HL-60 (cell line): Measurements from ENCODE around the gene SLC9A1.

Experiments used
- GABPA ChIP-seq: IDR thresholded peaks from 2 replicates; pipeline ENCODE4 v1.6.1; 2012; ENCODE audit warnings: low read depth
- POLR2AphosphoS5 ChIP-seq: IDR thresholded peaks from 2 replicates; pipeline ENCODE4 v1.6.1; 2012; ENCODE audit warnings: low read depth
- REST ChIP-seq: IDR thresholded peaks from 2 replicates; pipeline ENCODE4 v1.6.1; 2012; ENCODE audit warnings: low read depth; ENCODE audit not compliant: insufficient replicate concordance
- TF ChIP-seq, protein P1 (sequence below): IDR thresholded peaks from one replicate; pipeline ENCODE4 v1.5.1; 2011; ENCODE audit warnings: low read length, control low read depth, inconsistent platforms; ENCODE audit not compliant: insufficient read depth

DNA sequence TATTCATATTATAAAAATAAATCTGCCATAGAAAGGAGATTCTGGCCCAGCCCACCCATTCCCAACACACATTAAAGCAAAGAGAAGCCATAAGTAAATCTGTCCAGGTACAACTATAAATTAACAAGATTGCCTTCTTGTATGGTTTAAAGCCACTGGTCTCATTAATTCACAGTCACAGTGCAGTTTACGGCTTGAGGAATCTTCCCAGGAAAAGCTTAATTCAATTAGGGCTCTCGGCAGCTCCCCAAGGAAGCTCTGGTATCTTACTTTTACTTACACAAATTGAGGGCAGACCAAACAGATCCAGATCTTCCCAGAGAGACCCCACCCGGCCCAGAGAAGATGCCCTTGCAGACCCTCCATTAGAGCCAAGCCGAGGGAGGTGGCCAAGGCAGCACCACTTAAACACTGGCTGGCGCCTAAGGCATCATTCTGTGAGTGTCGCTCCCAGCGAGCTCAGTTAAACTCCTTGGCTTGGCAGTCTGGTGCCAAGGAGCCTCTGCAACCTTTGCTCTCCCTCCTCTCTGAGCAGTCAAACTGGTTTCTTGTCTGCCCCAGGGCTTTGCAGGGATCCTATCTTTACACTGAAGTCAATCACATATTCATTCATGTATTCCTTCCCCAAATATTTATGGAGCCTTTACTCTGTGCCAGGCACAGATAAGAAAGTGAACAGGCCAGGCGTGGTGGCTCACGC is 10.7 kb downstream of the SLC9A1 start:
- TF ChIP-seq, protein P1, sequence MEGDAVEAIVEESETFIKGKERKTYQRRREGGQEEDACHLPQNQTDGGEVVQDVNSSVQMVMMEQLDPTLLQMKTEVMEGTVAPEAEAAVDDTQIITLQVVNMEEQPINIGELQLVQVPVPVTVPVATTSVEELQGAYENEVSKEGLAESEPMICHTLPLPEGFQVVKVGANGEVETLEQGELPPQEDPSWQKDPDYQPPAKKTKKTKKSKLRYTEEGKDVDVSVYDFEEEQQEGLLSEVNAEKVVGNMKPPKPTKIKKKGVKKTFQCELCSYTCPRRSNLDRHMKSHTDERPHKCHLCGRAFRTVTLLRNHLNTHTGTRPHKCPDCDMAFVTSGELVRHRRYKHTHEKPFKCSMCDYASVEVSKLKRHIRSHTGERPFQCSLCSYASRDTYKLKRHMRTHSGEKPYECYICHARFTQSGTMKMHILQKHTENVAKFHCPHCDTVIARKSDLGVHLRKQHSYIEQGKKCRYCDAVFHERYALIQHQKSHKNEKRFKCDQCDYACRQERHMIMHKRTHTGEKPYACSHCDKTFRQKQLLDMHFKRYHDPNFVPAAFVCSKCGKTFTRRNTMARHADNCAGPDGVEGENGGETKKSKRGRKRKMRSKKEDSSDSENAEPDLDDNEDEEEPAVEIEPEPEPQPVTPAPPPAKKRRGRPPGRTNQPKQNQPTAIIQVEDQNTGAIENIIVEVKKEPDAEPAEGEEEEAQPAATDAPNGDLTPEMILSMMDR = no peak
- TF ChIP-seq POLR2AphosphoS5 (no peak), REST (no peak), GABPA (no peak)
